GM19395 (cell line): ENCODE data around the gene TTC34.
"Not testable (repeated sequence)": the region's sequence is repeated elsewhere in the genome, so short reads cannot be mapped to it uniquely, and the experiment has no call there.

Experiments used
- ATAC-seq: cut with Tn5 transposase; IDR thresholded peaks from one replicate; pipeline ENCODE4 v1.9.1; 2021; ENCODE audit warnings: mild to moderate bottlenecking, moderate library complexity; ENCODE audit not compliant: unreplicated experiment

TTC34 gene

DNA sequence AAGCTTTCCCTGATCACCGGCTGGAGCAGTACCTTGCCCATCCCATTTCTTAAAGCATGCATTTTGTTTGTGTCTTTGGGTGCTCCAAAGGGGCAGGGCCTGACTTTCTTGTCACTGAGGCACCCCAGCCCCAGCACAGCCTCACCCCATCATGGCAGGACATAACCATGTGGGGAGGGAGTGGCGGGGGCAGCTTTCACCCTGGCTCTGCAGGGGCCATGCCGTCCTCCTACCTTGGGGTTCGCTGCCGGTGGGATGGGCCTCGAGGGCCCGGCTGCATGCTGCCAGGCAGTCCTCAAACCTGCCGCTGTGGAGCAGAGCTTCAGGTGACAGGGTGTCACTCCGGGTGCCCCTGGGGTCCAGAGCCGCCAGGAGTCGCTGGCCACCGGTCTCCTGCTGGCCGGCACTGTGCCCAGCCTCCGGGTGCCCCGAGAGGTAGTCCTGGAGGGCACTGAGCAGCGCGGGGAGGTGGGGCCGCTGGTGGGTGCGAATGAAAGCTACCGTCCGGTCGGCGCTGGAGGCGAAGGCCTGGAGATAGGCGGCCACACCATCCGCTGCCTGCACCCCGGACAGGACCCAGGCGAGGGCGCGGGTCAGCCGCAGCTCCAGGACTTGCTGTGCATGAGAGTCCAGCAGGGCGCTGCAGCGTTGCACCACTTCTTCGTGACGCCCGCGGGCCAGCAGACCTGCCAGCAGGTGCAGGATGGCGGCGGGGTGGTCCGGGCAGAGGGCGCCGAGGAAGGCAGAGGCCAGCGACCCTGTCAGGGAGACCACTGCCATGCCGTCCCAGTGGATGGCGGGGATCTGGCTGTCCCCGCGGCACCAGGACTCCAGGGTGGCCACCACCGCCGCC is 1.5 kb downstream of the TTC34 start:
- no peak for ATAC-seq

DNA sequence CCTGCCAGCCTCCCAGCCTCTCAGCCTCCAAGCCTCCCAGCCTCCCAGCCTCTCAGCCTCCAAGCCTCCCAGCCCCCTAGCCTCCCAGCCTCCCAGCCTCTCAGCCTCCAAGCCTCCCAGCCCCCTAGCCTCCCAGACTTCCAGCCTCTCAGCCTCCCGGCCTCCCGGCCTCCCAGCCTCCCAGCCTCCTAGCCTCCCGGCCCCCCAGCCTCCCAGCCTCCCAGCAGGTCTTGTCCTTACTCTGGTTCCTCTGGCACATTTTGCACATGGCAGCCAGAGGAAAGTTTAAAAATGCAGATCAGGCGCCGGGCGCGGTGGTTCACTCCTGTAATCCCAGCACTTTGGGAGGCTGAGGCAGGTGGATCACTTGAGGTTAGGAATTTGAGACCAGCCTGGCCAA is 2.5 kb downstream of the TTC34 start:
- ATAC-seq, result not testable (repeated sequence)

DNA sequence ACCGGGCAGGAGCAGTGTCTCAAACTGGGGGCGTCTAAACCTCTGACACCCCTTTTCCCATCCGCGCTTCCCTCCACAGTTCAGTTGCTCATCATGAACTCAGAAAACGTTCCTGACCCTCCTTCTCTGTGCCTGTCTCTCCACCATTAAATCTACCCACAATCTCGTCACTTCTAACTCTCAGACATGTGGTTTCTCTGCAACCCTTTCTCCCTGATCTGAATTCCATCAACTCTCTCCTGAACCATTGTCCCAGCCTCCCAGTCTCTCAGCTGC is 3.8 kb downstream of the TTC34 start:
- ATAC-seq, result no peak

DNA sequence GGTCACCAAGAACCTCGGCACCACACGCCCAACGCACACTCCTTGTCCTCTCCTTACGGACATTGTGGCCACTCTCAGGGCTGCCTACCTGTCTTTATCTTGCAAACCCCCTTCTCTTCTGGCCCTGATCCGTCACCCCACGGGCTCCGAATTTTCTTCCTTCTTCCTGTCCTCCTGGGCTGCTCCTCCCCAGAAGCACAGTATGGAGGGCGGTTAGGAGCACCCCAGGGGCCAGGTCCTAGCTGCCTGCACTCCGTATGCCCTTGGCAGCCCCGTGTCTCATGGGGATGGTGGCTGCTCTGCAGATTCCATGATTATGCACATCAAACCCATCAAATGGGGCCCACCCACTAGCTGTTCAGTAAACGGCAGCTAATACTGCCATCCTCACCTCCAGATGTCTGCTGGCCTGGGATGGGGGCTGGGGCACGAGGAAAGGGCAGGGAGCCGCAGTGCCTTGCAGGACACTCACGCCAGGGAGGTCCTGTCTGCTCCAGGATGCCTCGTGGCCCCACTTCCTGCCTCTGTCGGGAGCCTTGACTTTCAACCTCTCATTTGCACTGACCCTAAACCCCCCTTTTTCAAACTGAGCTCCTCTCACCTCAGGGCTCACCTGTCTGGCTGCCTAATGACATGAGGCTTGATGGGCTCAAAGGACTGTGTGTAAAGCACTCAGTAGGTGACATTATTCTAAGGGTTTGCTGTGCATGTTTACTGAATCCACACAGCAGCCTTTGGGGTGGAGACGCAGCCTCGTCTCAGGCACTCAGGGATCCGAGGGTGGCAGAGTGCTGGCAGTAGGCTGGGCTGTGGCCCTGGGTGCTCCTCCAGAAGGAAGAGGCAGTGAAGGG is 4.4 kb downstream of the TTC34 start:
- no peak for ATAC-seq

DNA sequence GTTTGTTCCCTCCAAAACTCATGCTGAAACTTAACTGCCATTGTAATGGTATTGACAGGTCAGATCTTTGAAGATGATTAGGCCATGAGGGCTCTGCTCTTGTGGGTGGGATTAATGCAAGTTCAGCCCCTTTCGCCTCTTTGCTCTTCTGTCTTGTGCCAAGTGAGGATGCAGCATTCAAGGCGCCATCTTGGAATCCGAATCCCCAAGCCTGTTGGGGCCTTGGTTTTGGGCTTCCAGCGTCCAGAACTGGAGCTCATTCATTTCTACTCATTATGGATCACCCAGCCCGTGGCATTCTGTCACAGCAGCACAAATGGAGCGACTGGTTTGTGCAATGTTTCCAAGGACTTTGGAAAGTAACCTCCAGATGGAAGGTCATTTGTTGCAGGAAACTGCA is 5.6 kb downstream of the TTC34 start:
- no peak for ATAC-seq

DNA sequence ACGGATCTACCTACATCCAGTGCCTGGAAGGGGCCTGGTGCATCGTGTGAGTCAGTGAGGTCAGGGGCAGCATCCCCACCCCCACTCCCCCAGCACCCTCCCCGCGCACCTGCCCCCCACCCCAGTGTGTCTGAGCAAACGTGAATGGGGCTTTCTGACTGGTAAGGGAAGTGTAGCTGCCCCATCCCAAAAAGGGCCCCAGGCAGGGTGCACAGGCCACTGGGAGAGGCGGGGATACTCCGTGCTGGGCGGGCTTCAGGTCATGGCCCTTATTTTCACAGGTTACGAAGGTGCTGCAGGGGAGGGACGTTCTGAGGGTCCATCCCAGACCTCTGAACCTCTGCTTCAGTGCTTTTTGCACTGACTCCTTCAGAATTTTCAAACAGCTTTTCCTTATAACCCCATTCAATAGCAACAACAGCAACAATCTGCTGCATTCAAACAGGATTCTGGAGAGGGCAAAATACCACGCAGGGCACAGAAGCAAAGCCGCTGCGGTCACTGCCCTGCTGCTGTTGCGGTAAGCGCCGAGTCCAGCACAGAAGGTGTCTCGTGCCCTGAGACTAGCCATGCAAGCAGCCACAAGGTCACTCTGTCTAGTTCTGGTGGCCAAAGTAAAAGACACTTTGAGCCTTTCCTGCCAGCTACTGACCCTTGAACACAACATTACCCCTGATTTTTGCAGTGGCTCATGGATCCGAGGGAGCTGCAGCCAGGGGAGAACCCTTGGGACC is 10.3 kb downstream of the TTC34 start:
- ATAC-seq, result no peak

DNA sequence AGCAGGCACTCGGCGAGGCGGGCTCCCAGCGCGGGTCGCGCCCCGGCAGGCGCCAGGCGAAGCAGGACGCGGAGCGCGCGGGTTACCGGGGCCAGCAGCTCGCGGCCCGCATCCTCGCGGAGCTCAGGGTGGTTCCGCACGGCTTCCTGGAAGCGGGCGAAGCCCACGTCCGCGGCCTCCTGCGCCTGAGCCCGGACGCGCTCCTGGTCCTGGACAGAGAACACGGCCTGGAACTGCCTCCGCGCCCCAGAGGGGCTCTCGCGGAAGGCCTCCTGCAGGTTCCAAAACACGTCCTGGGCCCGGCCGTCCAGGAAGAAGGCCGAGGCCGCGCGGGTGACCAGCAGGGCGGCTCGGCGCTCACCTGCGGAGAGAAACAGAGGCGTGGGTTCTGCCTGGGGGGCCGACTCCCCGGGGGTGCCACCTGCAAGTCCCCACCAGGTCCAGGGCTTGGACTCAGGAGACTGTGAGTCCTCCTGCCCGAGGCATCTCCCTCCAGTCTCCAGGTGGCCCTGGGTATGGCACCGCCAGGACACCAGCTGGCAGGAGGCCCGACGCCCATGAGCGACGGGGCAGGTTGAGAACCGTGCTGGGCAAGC is 11.4 kb downstream of the TTC34 start:
- ATAC-seq, result no peak

DNA sequence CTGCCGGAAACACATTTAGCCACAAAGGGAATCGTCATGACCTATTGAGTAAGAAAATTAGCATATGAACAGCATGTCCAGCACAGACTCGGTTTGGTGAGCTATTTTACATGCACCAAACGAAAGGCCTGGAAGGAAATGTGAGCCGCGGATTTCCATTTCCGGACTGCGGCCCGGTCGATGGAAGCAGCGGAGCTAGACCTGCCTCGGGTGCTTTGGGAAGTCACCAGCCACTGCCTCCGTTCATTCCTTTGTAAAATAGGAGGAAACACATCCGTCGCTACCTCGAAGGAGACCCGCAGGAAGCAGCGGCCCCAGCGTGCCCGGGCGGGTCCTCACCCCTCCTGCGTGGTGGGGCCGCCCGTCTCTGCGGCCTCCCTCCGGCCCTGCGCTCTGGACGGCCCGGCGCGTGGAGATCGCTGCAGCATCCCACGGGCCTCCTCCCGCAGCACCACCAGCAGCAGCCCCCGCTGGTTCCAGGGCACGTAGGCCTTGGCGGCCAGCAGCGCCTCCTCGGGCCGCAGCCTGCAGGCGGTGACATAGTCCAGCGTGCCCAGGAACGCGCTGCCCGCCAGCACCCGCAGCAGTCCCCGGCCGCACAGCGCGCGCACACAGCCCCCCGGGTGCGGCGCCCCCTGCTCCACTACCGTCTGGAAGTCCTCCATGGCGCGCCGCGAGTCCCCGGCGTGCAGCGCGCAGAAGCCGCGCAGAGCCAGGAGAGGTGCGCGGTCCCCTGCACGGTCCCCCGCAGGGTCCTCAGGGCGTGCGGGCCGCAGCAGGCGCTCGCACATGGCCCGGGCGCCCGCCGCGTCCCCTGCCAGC is 12.1 kb downstream of the TTC34 start:
- no peak for ATAC-seq

DNA sequence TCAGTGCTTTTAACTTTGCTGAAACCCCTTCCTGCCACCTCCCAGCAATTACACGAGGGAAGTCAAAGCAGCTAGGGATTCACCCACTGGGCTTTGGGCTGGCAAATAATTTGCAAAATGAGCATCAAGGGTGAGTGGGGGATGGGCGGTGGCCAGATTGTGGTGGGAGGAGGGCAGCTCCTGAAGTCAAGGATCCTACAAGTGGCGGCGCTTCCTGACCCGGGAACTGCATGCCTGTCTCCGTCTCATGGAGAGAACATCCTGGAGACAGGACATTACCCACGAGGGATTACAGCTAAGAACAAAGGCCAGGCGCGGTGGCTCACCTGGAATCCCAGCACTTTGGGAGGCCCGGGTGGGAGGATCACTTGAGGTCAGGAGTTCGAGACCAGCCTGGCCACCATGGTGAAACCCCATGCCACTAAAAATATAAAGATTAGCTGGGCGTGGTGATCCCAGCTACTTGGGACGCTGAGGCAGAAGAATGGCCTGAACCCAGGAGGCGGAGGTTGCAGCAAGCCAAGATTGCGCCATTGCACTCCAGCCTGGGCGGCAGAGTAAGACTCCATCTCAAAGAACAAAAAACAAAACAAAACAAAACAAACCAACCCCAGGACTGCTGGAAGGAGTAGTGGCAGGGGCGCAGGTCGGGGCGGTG is 12.9 kb downstream of the TTC34 start:
- ATAC-seq, result no peak

DNA sequence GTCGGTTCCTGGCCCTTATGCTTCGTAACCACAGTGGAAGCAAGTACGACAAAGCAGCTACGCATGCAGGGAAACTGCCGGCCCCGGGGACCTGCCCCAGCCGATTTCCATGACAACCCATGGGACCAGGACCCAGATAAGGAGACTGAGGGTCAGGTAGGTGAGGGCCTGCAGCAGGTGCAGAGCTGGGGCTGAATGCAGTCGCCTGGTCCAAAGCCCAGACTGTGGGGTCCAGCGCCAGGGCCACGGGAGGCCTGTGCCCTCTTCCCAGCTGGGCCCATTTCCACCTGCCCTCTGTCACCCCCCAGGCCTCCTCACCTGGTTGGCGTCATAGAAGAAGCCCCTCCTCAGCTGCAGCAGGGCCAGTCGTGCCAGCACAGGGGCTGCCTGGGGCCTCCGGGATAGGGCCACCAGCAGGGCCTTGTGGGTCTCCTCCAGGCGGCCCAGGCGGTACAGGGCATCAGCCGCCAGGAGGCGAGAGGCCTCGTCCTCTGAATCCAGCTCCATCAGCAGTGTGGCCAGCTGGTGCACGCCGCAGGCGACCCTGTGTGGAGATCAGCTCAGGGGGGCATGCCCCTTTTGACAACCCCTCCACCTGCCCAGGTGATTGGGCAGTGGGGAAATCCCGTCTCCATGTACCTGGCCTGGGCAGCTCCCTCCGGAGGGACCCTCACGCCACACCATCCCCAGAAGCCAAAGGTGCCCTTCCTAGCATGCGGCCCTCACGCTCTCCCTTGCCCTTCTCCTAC is 14.2 kb downstream of the TTC34 start:
- ATAC-seq, result no peak

DNA sequence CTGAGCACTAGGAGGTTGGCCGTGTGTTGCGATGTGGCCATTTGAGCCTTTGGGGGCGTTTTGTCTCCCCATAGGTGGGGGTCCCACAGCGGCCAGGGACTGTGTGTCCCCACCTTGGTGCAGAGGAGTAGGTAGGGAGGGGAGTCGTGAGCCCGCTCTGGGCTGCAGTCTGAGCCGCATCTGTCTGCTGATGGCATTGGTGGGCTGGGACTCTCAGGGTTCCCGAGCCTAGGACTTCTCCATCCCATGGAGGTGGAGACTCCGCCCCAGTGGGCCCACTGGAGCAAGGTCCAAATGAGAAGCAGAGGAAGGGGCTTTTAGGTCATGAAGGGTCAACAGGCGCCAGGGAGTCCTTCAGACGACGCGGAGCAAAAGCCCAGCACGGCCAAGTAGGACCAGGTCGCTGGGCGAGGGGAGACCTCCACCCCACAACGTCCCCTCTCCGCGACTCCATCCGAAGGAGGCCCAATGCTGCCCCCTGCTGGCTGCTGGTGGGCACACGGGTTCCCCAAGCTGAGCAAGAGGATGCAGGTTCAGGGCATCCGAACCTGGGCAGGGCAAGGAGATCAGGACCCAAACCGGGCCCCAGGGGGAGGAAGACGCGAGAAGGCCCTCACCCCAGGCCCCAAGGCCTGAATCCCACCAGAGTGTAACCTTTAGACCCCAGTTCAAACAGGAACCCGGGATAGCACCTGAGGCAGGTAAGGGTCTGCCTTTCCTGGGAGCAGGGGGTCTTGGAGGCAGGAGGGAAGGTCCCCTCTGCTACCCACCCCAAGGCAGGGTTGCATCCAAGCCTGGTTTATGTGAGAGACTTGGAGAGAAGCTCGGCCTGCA is 14.9 kb downstream of the TTC34 start:
- no peak for ATAC-seq

DNA sequence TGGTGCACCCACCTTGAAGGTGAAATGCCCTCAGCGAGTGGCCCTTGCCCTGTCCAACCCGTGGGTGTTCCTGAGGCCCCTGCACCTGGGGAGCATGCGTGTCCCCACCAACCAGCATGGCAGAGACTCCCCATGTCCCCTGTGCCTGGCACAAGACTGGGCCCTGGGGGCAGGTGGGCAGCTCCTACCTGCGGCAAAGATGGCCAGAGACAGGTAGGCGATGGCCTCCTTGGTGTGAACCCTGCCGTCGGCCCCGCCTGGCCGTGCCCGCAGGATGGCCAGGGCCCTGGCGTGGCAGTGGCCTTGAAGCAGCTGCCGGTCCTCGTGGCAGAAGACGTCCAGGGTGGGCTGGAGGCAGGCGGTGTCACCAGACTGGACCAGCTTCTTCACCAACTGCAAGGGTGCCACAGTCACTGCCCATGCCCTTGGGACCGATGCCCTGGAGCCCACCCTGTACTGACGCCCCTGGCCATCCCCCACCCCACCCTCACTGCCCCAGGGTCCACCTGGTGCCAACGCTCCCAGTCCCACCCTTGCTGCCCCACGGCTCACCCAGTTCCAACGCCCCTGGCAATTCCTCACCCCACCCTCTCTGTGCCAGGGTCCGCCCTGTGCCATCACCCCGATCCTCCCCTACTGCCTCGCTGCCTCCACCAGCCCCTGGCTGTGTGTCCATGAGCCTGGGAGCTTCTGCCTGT is 15.7 kb downstream of the TTC34 start:
- no peak for ATAC-seq

DNA sequence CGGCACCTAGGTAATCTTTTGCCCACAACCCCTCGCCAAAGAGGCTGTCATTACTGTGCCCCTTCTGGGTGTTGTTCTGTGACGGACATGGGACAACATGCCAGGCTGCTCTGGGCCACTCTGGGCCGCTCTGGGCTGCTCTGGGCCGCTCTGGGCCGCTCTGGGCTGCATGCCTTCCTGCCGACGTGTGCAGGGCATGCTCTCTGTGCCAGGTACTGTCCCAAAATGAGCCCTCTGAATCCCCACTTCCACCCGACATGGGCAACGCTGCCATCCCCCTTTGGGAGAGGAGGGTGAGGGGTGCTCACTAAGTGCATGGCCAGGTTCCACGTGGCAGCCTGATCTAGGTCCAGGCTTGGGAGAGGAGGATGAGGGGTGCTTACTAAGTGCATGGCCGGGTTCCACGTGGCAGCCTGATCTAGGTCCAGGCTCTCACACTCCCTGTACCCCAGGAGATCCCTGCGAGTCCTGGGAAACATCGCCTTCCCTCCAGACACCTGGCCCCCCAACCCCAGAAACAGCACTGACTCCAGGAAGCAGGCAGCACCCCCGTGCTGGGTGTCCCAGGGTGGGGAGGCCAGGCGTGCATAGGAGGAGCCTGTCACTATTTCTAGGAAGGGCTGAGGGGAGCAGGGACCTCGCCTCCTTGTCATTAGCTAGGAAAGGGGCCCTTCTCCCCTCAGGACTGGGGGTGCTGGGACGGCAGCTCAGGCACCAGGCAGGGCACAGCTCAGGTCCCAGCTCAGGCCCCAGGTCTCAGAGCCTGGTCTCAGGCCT is 16.5 kb downstream of the TTC34 start:
- no peak for ATAC-seq

DNA sequence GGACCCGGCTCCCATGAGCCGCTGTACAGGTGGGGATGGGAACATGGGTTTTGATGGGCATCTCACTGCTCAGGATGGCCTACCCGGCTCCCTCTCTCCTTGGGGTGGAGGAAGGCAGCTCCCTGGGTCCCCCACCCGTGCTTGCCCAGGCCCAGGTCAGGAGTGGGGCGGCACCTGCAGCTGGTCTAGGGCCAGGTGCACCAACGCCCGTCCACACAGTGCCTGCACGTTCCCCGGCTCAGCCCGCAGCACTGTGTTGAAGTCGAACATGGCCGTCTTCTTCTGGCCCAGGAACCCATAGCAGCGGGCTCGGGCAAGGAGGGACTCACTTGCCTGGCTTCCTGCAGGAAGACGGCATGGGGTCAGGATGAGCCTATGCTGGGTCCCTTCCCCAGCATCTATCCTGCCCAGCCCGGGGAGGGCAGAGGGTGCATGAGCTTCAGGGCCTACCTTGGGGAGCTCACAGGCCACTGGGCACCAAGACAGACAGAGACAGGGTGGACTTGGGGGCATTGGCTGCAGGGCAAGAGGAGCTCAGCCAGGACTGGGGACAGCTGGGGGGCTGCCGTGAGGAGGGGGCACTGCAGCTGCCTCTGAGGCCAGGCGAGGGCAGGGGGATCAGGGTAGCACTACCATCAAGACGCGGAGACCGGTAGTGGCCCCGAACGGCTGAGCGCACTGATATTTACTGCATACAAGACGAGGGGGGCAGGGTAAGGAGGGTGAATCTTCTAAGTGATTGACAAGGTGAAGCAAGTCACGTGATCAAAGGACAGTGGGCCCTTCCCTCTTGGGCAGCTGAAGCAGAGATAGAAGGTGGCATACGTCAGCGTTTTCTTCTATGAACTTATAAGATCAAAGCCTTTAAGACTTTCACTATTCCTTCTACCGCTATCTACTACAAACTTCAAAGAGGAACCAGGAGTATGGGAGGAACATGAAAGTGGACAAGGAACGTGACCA is 17.8 kb downstream of the TTC34 start:
- no peak for ATAC-seq

DNA sequence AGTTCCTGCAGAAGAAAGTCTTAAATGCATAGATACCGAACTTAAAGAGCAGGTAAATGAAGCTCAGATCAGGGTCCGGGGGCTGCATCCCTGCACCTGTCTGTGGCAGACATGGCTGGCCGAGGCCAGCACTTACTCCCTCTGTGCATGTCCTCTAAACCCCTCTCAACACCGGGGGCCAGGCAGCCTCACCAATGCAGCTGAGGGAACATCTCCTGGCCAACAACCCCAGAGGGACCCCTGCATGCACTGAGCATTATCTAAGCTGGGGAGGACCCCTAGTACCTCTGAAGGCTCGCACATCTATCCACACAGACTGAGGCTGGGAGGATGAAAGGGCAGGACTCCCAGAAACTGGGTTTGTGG is 18.4 kb downstream of the TTC34 start:
- ATAC-seq, result no peak

DNA sequence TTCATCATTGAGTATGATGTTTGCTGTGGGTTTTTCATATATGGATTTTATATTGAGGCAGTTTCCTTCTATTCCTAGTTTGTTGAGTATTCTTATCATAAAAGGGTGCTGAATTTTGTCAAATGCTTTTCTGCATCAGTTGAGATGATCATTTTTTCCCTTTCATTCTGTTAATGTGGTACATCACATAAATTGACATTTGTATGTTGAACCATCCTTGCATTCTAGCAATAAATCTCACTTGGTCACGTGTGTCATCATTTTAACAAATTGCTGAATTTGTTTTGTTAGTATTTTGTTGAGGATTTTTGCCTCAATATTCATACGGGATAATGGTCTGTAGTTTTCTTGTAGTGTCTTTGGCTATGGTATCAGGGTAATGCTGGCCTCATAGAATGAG is 19.9 kb downstream of the TTC34 start:
- ATAC-seq, result no peak
